Activated CD4-positive, alpha-beta T cell treated with anti-CD3 and anti-CD28 coated beads, Interleukin-2, amount 50 U/mL, for 24 hours (primary cell): Measurements from ENCODE around the gene USP14.

Experiments used
- DNase-seq, 2 donors: peaks; one replicate each; pipeline ENCODE4 v3.0.0-alpha.2; 2020; ENCODE audit warnings: low read depth in 1 of 2, low spot score in 1 of 2

The USP14 gene

DNA sequence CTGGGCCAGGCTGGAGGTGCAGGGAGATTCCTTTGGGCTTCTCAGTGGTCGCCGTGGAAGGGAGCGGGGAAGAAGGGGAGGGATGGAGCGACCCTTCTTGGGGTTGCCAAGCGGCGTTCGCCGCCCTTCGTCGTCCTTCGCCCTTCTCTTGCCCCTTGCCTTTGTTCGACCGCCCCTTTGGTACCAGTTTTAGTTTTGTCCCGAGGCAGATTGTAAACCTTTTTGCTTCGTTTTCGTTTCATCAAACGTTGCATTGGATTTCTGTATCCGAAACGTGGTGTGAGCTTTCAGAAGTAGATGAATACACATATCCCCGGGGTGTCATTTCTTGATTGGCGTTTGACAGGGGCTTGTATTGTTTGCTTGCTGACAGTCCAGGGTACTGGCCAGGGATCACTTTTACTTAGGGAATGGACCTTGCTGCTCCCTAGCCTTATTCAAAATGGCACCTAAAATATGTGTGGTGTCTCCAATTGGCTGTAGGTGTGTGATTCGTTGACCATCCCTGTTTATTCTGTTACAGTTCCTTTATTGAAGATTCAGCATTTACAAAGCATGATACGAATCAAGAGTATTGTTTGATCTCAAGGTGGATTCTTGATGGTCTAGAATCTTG, 788 bp downstream of the USP14 start:
- DNase-seq: no peak

- no peak for DNase-seq
These were observed 1.6 kb downstream of the USP14 start for GRCh38 chr18:159933-160332.

DNA sequence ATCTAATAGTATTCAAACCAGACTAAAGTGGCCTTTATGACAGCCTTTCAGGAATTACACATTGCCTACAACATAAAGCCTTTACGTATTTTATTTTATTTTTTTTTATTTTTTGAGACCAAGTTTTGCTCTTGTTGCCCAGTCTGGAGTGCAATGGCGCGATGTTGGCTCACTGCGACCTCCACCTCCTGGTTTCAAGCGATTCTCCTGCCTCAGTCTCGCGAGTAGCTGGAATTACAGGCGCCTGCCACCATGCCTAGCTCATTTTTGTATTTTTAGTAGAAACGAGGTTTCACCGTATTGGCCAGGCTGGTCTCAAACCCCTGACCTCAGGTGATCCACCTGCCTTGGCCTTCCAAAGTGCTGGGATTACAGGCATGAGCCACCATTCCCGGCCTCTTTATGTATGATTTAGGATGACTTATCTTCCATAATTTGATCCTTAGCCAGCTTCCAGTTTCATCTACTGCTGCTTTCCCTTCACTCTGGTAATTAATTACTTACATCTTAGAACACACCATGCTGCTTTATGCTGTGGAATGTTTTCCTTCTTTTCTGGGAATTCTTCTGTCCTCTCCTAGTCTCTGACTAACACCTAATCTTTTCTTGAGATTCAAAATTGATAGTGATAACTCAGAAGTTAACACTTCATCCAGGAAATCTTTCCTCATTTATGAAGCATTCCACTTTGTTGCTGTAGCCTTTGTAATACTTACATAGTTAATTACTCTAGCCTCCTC, 2.6 kb downstream of the USP14 start:
- DNase-seq: no peak

DNA sequence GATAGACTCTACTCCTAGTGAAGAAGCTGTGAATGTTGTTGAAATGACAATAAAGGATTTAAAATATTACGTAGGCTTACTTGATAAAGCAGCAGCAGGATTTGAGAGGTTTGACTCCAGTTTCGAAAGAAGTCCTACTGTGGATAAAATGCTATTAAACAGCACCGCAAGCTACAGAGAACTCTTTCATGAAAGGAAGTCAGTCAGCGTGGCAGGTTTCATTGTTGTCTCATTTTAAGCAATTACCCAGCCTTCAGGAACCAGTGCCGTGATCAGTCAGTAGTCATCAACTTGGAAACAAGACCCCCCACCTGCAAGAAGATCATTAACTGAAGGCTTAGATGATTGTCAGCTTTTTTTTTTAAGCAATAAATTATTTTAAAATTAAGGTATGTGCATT, 14.0 kb downstream of the USP14 start:
- no peak for DNase-seq

- no peak for DNase-seq
These were observed 21.1 kb downstream of the USP14 start for GRCh38 chr18:179499-179898.

GRCh38 chr18:181711-182110, 23.4 kb downstream of the USP14 start:
- no peak for DNase-seq

DNA sequence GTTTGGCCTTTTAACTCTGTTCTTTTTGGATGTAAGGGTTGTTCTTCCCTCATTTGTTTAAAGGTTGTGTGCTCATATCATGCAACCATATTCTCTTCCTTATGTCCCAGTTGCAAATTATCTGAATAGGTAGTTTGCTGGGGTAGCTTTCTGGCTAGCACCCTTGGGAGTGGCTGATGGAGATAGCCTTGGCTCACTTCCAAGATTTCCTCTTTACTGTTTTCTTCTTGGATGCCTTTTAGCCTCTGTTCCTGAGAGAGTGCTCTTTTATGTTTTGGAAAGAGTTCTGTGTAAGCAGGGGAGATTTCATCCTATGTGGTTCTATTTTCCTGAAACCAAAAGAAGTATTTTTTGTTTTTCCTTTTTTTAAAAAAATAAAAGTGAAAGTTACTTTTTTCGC, 25.4 kb downstream of the USP14 start:
- DNase-seq: no peak

- DNase-seq: no peak
These were observed 30.9 kb downstream of the USP14 start for GRCh38 chr18:189254-189653.

DNA sequence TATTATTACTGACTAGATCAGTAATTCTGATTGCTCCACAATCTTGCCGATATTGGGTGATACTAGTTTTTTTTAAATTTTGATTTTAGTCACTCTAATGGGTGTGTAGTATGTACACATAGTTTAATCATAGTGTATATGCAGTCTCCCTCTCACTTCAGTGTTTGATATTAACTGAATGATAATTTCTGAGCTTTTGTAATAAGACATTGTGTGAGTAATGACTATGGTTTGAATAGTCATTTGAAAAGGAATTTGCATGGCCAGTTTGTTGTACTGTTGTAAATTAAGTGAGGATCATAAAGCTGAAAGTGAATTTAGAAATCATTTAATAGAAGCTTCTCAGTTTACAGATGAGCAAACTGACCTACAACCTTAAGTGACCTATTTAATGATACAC, 33.4 kb downstream of the USP14 start:
- DNase-seq: no peak

GRCh38 chr18:192801-193200, 34.4 kb downstream of the USP14 start:
- DNase-seq: no peak

DNA sequence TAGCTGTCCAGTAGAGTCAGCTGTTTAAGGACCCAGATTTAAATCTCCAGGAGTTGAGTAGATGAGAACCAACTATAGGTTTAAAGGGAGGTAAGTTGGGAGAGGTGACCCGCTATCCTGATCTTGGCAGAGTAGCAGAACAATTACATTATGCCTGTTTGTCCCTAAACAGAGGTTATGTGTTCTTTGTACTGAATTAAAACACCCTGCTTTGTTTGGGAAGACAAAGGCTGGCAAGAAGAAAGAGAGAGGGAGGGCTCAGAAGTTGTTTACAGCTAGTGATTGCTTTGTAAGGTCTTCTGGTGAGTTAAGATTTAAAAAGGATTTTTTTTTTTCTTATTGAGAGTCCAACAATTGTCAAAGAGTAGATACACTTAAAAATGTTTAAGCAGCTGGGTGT, 37.3 kb downstream of the USP14 start:
- DNase-seq: no peak

DNA sequence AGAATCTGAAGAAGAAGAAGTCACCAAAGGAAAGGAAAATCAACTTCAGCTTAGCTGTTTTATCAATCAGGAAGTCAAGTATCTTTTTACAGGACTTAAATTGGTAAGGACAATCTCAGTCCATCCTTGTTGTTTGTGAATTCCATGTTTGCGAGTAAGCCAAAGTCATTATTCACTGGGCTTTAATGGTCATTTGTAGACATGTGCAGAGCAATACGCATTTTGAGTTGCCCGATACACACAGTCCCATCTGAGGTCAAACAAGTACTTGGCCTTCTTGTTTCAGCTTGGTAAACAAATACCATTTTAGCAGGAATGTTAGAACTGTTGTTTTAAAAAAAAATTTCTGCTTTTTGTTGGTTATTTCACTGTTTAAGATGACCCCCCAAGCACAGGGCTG, 40.9 kb downstream of the USP14 start:
- no peak for DNase-seq

DNA sequence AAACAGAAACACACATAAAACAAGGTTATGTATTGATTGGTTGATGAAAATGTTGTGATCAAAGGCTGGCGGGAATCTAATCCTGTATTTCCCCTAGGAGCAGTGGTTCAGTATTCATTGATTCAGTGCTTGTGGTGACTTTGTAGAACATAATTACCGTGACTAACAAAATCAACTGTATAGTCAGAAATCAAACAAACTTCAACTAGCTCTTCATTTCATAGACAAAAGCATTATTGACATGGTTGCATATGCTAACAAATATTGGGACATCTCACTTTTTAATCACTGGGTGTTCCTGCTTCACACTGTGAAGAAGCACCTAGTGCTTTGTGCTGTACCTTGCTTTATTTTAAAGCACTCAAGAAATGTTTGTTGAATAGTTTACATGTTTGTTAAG, 41.4 kb downstream of the USP14 start:
- DNase-seq: no peak

GRCh38 chr18:210075-210474, 51.7 kb downstream of the USP14 start:
- no peak for DNase-seq

DNA sequence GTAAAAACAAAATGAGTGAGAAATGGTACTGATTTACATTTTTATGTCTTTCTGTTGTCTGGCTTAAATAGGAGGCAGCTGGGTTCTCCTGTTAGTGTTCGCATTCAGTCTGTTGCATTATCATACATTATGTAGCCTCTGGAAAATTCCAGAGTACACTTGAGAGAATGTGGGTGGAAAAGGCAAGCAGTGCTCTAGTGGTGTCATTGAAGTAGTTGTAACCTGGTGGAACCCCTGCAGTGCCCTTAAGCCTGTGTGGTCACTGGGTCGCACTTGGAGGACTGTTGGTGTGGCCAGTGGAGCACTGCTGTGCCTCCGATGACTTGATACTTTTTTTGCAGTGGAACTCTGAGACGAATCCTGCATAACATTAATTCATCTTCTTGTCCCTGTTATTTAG, 52.4 kb downstream of the USP14 start:
- no peak for DNase-seq

DNA sequence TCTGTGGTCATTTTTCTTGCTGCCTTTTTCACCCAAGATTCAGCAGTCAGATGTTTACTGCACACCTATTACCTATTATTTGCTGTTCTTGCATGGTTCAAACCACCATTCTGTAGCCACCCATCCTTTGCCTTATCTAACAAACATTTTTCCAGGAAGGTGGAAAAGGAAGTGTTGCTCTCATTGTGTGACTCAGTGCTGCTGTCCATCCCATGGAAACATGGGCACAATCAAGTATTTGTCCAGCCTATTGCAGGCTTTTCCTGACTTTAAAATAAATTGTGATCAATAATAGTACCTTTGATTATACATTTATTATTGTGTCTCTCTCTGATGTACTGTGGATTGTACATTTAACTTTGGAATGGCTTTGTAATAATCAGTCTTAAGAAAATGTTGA, 53.2 kb downstream of the USP14 start:
- no peak for DNase-seq

GRCh38 chr18:212780-213179, 54.4 kb downstream of the USP14 start:
- no peak for DNase-seq

DNA sequence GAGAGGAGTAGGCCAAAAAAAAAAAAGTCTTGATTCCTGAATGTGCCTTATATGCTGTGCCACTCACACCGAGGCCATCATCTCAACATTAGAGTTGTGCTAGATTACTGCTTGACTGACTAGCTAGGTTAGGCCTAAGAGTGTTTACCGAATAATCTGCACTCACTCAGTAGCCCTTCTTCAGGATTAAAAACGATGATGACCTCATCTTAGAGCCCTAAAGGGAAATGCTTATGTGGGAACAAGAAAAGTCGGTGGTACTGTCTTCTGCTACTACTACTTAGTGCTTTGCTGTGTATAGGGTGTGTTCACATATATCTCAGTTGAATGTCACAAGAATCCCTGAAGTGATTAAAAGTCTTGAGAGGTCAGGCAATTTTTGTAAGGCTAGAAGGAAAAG, 55.1 kb downstream of the USP14 start:
- DNase-seq: no peak

DNA sequence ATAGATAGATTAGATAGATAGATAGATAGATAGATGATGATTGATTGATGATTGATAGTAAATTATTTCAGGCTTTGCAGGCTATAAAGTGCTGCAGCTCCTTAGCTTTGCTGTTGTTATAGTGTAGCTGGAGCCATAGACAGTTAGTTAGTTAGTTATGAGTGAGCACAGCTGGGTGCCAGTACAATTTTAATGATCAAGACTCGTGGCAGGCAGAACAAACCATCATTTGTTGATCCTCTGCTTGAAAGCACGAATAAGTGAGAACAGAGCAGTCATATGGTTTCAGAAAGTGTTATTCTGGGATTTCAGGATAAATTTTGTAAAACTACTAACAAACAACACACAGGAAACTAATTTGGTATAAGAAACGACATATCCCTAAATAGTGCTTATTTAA, 55.6 kb downstream of the USP14 start:
- no peak for DNase-seq

DNA sequence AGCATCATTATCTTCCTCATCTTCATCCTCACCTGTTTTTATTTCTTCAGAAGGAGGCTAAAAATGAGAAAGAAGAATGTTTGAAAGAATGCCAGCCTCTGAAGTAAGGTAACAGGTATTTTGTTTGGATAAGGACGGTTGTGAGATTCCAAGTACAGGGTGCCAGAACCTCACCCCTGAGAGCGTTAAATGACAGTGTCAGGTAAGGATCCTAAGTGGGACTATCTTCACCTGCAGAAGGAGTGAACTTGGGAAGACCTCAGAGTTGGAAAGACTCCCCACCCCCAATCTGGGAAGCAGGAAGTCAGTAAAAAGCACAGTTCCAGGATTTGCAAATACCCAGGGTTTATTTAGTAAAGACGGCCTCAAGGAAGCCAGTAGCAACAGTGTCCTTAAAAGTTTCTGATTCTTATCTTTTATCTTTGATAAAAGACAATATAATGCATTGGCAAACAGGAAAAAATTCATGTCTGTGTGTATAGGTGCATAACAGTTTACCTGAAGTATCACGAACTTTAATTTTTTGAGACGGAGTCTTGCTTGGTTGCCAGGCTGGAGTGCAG, 57.2 kb downstream of the USP14 start:
- no peak for DNase-seq

DNA sequence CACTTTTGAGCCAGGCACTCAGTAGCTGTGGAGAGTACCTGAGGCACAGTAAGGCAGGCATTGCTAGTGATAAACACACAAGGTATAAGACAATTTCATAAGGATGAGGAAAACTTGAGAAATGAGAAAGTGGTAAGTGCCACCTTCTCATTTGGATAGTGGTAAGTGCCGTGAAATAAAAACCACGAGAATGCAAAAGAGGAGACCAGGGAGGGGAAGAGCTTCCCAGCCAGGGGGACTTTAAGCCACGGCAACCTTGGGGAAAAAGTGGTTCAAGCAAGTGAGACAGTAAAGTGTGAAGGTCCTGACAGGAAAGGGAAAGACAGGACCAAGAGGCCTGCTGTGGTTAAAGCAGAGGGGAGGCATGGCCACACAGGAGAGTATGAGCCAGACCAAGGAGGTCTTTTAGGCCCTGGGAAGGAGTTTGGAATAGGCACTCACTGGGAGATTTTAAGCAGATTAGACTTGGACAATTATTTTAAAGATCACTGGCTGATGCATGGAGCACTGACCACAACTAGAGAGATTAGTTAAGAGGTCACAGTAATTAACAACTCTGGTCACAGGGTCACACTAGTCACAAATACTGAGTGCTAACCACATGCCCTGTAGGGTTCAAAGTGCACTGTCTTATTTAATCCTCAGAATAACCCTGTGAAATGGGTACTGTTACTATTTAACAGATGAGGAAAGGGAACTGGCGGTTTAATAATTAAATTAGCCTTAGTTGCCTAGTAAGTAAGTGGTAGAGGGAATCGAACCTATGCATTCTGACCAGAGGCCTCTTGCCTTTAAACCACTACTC, 59.4 kb downstream of the USP14 start:
- DNase-seq: no peak

- no peak for DNase-seq
These were observed 62.4 kb downstream of the USP14 start for GRCh38 chr18:220708-221107.
